HL-60 (cell line): ENCODE results near the gene ASPN.

Experiments
- DNase-seq, 2 experiments: peaks; one replicate each; pipeline ENCODE4 v3.0.0-alpha.2; 2010 to 2020; ENCODE audit warnings: low read depth in 1 of 2, low spot score in 1 of 2
- H3K27ac ChIP-seq: fragments of 250-450 bp; sonication (Bioruptor Pico); replicated peaks from 2 replicates; pipeline ENCODE4 v1.5.1; 2020; ENCODE audit warnings: mild to moderate bottlenecking, moderate library complexity
- H3K27me3 ChIP-seq: fragments of 250-450 bp; sonication (Bioruptor Pico); 2 replicates; pipeline ENCODE4 v1.5.1; 2021; ENCODE audit warnings: mild to moderate bottlenecking, moderate library complexity; ENCODE audit not compliant: insufficient read depth, poor library complexity, severe bottlenecking
- H3K4me3 ChIP-seq: replicated peaks from 2 replicates; pipeline ENCODE4 v1.5.1; 2011; ENCODE audit warnings: mild to moderate bottlenecking, control low read depth, low read length; ENCODE audit not compliant: insufficient read depth
- GABPA ChIP-seq: IDR thresholded peaks from 2 replicates; pipeline ENCODE4 v1.6.1; 2012; ENCODE audit warnings: low read depth
- POLR2AphosphoS5 ChIP-seq: IDR thresholded peaks from 2 replicates; pipeline ENCODE4 v1.6.1; 2012; ENCODE audit warnings: low read depth
- SPI1 ChIP-seq: IDR thresholded peaks from 2 replicates; pipeline ENCODE4 v1.6.1; 2012; ENCODE audit warnings: low read depth, mild to moderate bottlenecking, borderline replicate concordance
- TF ChIP-seq, protein P1 (sequence below): IDR thresholded peaks from one replicate; pipeline ENCODE4 v1.5.1; 2011; ENCODE audit warnings: low read length, control low read depth, inconsistent platforms; ENCODE audit not compliant: insufficient read depth
- TF ChIP-seq, protein P2 (sequence below): IDR thresholded peaks from 2 replicates; pipeline ENCODE4 v1.6.1; 2012; ENCODE audit warnings: low read depth; ENCODE audit not compliant: insufficient replicate concordance

The ASPN gene

GRCh38 chr9:92444841-92445240, 37.5 kb downstream of the ASPN start:
- no peak for DNase-seq

DNA sequence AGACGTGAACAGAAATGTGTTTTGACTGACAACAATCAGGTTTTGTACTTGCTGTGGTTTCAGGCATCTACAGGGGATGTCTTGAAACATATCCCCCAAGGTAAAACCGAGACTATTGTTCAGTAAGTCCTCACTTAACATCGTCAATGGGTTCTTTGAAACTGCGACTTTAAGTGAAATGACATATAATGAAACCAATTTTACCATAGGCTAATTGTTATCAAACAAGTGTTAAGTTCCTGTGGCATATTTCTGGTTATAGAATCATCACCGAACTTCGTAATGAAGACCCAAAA, 41.6 kb downstream of the ASPN start:
- Histone ChIP-seq H3K4me3 (no peak overlapping the region), H3K27ac (no peak overlapping the region), H3K27me3 (no peaks in the 10 kb centered on the region)
- no peak for DNase-seq
- TF ChIP-seq, protein P1, sequence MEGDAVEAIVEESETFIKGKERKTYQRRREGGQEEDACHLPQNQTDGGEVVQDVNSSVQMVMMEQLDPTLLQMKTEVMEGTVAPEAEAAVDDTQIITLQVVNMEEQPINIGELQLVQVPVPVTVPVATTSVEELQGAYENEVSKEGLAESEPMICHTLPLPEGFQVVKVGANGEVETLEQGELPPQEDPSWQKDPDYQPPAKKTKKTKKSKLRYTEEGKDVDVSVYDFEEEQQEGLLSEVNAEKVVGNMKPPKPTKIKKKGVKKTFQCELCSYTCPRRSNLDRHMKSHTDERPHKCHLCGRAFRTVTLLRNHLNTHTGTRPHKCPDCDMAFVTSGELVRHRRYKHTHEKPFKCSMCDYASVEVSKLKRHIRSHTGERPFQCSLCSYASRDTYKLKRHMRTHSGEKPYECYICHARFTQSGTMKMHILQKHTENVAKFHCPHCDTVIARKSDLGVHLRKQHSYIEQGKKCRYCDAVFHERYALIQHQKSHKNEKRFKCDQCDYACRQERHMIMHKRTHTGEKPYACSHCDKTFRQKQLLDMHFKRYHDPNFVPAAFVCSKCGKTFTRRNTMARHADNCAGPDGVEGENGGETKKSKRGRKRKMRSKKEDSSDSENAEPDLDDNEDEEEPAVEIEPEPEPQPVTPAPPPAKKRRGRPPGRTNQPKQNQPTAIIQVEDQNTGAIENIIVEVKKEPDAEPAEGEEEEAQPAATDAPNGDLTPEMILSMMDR, result no peak
- TF ChIP-seq SPI1 (no peak), POLR2AphosphoS5 (no peak), GABPA (no peak)
- TF ChIP-seq, protein P2, sequence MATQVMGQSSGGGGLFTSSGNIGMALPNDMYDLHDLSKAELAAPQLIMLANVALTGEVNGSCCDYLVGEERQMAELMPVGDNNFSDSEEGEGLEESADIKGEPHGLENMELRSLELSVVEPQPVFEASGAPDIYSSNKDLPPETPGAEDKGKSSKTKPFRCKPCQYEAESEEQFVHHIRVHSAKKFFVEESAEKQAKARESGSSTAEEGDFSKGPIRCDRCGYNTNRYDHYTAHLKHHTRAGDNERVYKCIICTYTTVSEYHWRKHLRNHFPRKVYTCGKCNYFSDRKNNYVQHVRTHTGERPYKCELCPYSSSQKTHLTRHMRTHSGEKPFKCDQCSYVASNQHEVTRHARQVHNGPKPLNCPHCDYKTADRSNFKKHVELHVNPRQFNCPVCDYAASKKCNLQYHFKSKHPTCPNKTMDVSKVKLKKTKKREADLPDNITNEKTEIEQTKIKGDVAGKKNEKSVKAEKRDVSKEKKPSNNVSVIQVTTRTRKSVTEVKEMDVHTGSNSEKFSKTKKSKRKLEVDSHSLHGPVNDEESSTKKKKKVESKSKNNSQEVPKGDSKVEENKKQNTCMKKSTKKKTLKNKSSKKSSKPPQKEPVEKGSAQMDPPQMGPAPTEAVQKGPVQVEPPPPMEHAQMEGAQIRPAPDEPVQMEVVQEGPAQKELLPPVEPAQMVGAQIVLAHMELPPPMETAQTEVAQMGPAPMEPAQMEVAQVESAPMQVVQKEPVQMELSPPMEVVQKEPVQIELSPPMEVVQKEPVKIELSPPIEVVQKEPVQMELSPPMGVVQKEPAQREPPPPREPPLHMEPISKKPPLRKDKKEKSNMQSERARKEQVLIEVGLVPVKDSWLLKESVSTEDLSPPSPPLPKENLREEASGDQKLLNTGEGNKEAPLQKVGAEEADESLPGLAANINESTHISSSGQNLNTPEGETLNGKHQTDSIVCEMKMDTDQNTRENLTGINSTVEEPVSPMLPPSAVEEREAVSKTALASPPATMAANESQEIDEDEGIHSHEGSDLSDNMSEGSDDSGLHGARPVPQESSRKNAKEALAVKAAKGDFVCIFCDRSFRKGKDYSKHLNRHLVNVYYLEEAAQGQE, result no peak

More at GRCh38 chr9:92444841-92445240, 37.5 kb downstream of the ASPN start:
- no peak for TF ChIP-seq POLR2AphosphoS5
- TF ChIP-seq SPI1, result no peak
- TF ChIP-seq, protein P1, result no peak
- TF ChIP-seq, protein P2, result no peak
- no peak for TF ChIP-seq GABPA
- no peak overlapping the region for H3K4me3 ChIP-seq
- no peak overlapping the region for H3K27ac ChIP-seq
- H3K27me3 ChIP-seq, result no peaks in the 10 kb centered on the region

- no peak for DNase-seq
- Histone ChIP-seq H3K4me3 (no peak overlapping the region), H3K27ac (no peak overlapping the region), H3K27me3 (no peaks in the 10 kb centered on the region)
- TF ChIP-seq POLR2AphosphoS5, result no peak
- TF ChIP-seq, protein P2, result no peak
- TF ChIP-seq, protein P1, result no peak
- TF ChIP-seq GABPA, result no peak
- TF ChIP-seq SPI1, result no peak
Observed at GRCh38 chr9:92439921-92440750, 42.2 kb downstream of the ASPN start.
